ENCODE data around the gene DNPEP. TPM values are rescaled to one million over a fixed set of nuclear protein-coding genes. Genes with fewer than 3 reads are reported as not detected.
"Not testable (repeated sequence)": the region's sequence is repeated elsewhere in the genome, so short reads cannot be mapped to it uniquely, and the experiment has no call there.

DNPEP gene
- total RNA-seq, 1 experiment from 2014 or later: 81.3 TPM

- intact Hi-C loops (cut with micrococcal nuclease): no loop called here
- no peak overlapping the region for H3K4me3 Mint-ChIP-seq (ENCODE audit: unreplicated experiment)
- TF ChIP-seq, protein P1, sequence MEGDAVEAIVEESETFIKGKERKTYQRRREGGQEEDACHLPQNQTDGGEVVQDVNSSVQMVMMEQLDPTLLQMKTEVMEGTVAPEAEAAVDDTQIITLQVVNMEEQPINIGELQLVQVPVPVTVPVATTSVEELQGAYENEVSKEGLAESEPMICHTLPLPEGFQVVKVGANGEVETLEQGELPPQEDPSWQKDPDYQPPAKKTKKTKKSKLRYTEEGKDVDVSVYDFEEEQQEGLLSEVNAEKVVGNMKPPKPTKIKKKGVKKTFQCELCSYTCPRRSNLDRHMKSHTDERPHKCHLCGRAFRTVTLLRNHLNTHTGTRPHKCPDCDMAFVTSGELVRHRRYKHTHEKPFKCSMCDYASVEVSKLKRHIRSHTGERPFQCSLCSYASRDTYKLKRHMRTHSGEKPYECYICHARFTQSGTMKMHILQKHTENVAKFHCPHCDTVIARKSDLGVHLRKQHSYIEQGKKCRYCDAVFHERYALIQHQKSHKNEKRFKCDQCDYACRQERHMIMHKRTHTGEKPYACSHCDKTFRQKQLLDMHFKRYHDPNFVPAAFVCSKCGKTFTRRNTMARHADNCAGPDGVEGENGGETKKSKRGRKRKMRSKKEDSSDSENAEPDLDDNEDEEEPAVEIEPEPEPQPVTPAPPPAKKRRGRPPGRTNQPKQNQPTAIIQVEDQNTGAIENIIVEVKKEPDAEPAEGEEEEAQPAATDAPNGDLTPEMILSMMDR (IDR thresholded peaks at IDR 0.05; ENCODE audit: unreplicated experiment): no peak
Measured at GRCh38 chr2:219396863-219397457, 9.2 kb upstream of the DNPEP start.

GRCh38 chr2:219395609-219396008 is 7.9 kb upstream of the DNPEP start:
- POLR2A ChIA-PET: no interaction called here
- TF ChIP-seq, protein P1 (IDR thresholded peaks at IDR 0.05; ENCODE audit: unreplicated experiment): no peak
- BruUV-seq (replicated peaks): no TSS peak
- no peak overlapping the region for H3K4me3 Mint-ChIP-seq (ENCODE audit: unreplicated experiment)
- no peaks in the 10 kb centered on the region for H3K36me3 Mint-ChIP-seq (ENCODE audit: insufficient read depth, unreplicated experiment)
- no peaks in the 10 kb centered on the region for H3K4me1 Mint-ChIP-seq (ENCODE audit: insufficient read depth, unreplicated experiment)
- H3K27me3 Mint-ChIP-seq (ENCODE audit: insufficient read depth, unreplicated experiment): no peaks in the 10 kb centered on the region
- H3K27ac Mint-ChIP-seq (ENCODE audit: low read depth, unreplicated experiment): no peak overlapping the region
- no peaks in the 10 kb centered on the region for H3K9me3 Mint-ChIP-seq (ENCODE audit: unreplicated experiment)
- CTCF ChIA-PET: interaction anchor here (0.7 to 1.9 kb wide), 3 partner anchors 8 to 134 kb away, joined by 3 to 7 read pairs (median 7); no protein-coding TSS in a partner anchor
- intact Hi-C loops (cut with micrococcal nuclease): no loop called here
- no peak for DNase-seq (ENCODE audit: unreplicated experiment)

More at GRCh38 chr2:219396863-219397457, 9.2 kb upstream of the DNPEP start:
- no peaks in the 10 kb centered on the region for H3K9me3 Mint-ChIP-seq (ENCODE audit: unreplicated experiment)
- ChIA-PET POLR2A (interaction anchor here (2.2 kb wide), 1 partner anchor 9 kb away, joined by 6 read pairs; the partner anchor contains the start of gene DNPEP), CTCF (interaction anchor here (0.5 to 9.1 kb wide), 3 partner anchors 10 to 144 kb away, joined by 3 to 287 read pairs (median 3); no protein-coding TSS in a partner anchor)
- no peaks in the 10 kb centered on the region for H3K36me3 Mint-ChIP-seq (ENCODE audit: insufficient read depth, unreplicated experiment)
- no peaks in the 10 kb centered on the region for H3K4me1 Mint-ChIP-seq (ENCODE audit: insufficient read depth, unreplicated experiment)
- no peaks in the 10 kb centered on the region for H3K27me3 Mint-ChIP-seq (ENCODE audit: insufficient read depth, unreplicated experiment)
- no TSS peak for BruUV-seq (replicated peaks)
- no peak overlapping the region for H3K27ac Mint-ChIP-seq (ENCODE audit: low read depth, unreplicated experiment)
- no peak for DNase-seq (ENCODE audit: unreplicated experiment)

- BruUV-seq (replicated peaks); intact Hi-C loops (cut with micrococcal nuclease); POLR2A ChIA-PET; H3K36me3 Mint-ChIP-seq (ENCODE audit: insufficient read depth, unreplicated experiment); H3K27me3 Mint-ChIP-seq (ENCODE audit: insufficient read depth, unreplicated experiment); H3K4me1 Mint-ChIP-seq (ENCODE audit: insufficient read depth, unreplicated experiment); H3K9me3 Mint-ChIP-seq (ENCODE audit: unreplicated experiment); H3K4me3 Mint-ChIP-seq (ENCODE audit: unreplicated experiment); DNase-seq (ENCODE audit: unreplicated experiment); H3K27ac Mint-ChIP-seq (ENCODE audit: low read depth, unreplicated experiment): not testable (repeated sequence)
- CTCF ChIA-PET: interaction anchor here (0.6 to 1.9 kb wide), 4 partner anchors 9 to 135 kb away, joined by 3 to 7 read pairs (median 5); no protein-coding TSS in a partner anchor
Measured at GRCh38 chr2:219395056-219395455, 7.3 kb upstream of the DNPEP start.

GRCh38 chr2:219392754-219393153 is 5.0 kb upstream of the DNPEP start:
- no peaks in the 10 kb centered on the region for H3K27me3 Mint-ChIP-seq (ENCODE audit: insufficient read depth, unreplicated experiment)
- intact Hi-C loops (cut with micrococcal nuclease): no loop called here
- DNase-seq (ENCODE audit: unreplicated experiment): no peak
- no peaks in the 10 kb centered on the region for H3K4me1 Mint-ChIP-seq (ENCODE audit: insufficient read depth, unreplicated experiment)
- H3K4me3 Mint-ChIP-seq (ENCODE audit: unreplicated experiment): no peak overlapping the region
- no TSS peak for BruUV-seq (replicated peaks)
- CTCF ChIA-PET: interaction anchor here (0.7 to 1.7 kb wide), 7 partner anchors 10 to 202 kb away, joined by 3 to 23 read pairs (median 3); no protein-coding TSS in a partner anchor
- no peaks in the 10 kb centered on the region for H3K36me3 Mint-ChIP-seq (ENCODE audit: insufficient read depth, unreplicated experiment)
- TF ChIP-seq, protein P1 (IDR thresholded peaks at IDR 0.05; ENCODE audit: unreplicated experiment): no peak
- H3K27ac Mint-ChIP-seq (ENCODE audit: low read depth, unreplicated experiment): no peak overlapping the region
- POLR2A ChIA-PET: interaction anchor here (0.6 to 0.7 kb wide), 2 partner anchors 20 to 151 kb away, joined by 3 read pairs; partner anchors contain the start of gene CHPF
- no peaks in the 10 kb centered on the region for H3K9me3 Mint-ChIP-seq (ENCODE audit: unreplicated experiment)

Measured in MCF 10A (cell line).